NCI-H69 (cell line): Measurements from ENCODE around the gene NLGN2.
"Not testable (repeated sequence)": the region's sequence is repeated elsewhere in the genome, so short reads cannot be mapped to it uniquely, and the experiment has no call there.

Experiments used
- DNase-seq: peaks from one replicate; lab custom pipeline; 2025; lab: John Stamatoyannopoulos, UW

Gene NLGN2

GRCh38 chr17:7407485-7408251 lies at the start of gene NLGN2:
TSS of gene NLGN2 (plus strand) at chr17:7407845. CDS start at chr17:7408256, 411 bp downstream.
- peak; percentile 18 for DNase-seq

- no peak for DNase-seq
Measured at GRCh38 chr17:7361906-7362305, 45.7 kb upstream of the NLGN2 start.

- DNase-seq: no peak
Measured at GRCh38 chr17:7363311-7363710, 44.3 kb upstream of the NLGN2 start.

- DNase-seq: not testable (repeated sequence)
Measured at GRCh38 chr17:7365963-7366362, 41.7 kb upstream of the NLGN2 start.

GRCh38 chr17:7367083-7367482 lies 40.6 kb upstream of the NLGN2 start:
- no peak for DNase-seq

- DNase-seq: no peak
Measured at GRCh38 chr17:7367918-7368598, 39.6 kb upstream of the NLGN2 start.

GRCh38 chr17:7368599-7368994 lies 39.0 kb upstream of the NLGN2 start:
- DNase-seq: not testable (repeated sequence)

GRCh38 chr17:7369825-7370224 lies 37.8 kb upstream of the NLGN2 start:
- no peak for DNase-seq

GRCh38 chr17:7370853-7371252 lies 36.8 kb upstream of the NLGN2 start:
- DNase-seq: no peak

GRCh38 chr17:7374353-7374752 lies 33.3 kb upstream of the NLGN2 start:
- no peak for DNase-seq

GRCh38 chr17:7379134-7379533 lies 28.5 kb upstream of the NLGN2 start:
- DNase-seq: no peak

GRCh38 chr17:7380321-7380720 lies 27.3 kb upstream of the NLGN2 start:
- peak; percentile 78 for DNase-seq

GRCh38 chr17:7380855-7381683 lies 26.6 kb upstream of the NLGN2 start, which contains the start of gene TNK1:
TSS of gene TNK1 (plus strand) at chr17:7381089. CDS start at chr17:7382927, 1,838 bp downstream.
- peak; percentile 18 for DNase-seq

GRCh38 chr17:7382901-7383300 lies 24.7 kb upstream of the NLGN2 start:
- no peak for DNase-seq

- no peak for DNase-seq
Measured at GRCh38 chr17:7383371-7383741, 24.3 kb upstream of the NLGN2 start.

GRCh38 chr17:7383742-7384488 lies 23.7 kb upstream of the NLGN2 start:
- peak; percentile 80 for DNase-seq

- DNase-seq: no peak
Measured at GRCh38 chr17:7384489-7385081, 23.1 kb upstream of the NLGN2 start.

GRCh38 chr17:7388856-7389255 lies 18.8 kb upstream of the NLGN2 start:
- DNase-seq: no peak

- no peak for DNase-seq
Measured at GRCh38 chr17:7389924-7390910, 17.4 kb upstream of the NLGN2 start.

GRCh38 chr17:7391307-7391706 lies 16.3 kb upstream of the NLGN2 start:
- DNase-seq: no peak
